ENCODE data around the gene NRXN3. TPM values are rescaled to one million over a fixed set of nuclear protein-coding genes. Genes with fewer than 3 reads are reported as not detected.

Gene NRXN3
- total and polyA plus RNA-seq, 8 donors: 0.53 to 2.5 (median 1.5) TPM

GRCh38 chr14:78968265-78968664 lies 798.1 kb downstream of the NRXN3 start:
- Histone ChIP-seq H3K27me3 (peaks cover 0 to 3% (median 0%) of the 10 kb centered on the region in 4 donors), H3K4me3 (no peak overlapping the region), H3K4me1 (no peaks in the 10 kb centered on the region), H3K9me3 (no peaks in the 10 kb centered on the region), H3K36me3 (no peaks in the 10 kb centered on the region), H3K27ac (no peak overlapping the region)
- DNase-seq (no peak), FAIRE-seq (no peak), ATAC-seq (no peak)
- TF ChIP-seq, protein P1, sequence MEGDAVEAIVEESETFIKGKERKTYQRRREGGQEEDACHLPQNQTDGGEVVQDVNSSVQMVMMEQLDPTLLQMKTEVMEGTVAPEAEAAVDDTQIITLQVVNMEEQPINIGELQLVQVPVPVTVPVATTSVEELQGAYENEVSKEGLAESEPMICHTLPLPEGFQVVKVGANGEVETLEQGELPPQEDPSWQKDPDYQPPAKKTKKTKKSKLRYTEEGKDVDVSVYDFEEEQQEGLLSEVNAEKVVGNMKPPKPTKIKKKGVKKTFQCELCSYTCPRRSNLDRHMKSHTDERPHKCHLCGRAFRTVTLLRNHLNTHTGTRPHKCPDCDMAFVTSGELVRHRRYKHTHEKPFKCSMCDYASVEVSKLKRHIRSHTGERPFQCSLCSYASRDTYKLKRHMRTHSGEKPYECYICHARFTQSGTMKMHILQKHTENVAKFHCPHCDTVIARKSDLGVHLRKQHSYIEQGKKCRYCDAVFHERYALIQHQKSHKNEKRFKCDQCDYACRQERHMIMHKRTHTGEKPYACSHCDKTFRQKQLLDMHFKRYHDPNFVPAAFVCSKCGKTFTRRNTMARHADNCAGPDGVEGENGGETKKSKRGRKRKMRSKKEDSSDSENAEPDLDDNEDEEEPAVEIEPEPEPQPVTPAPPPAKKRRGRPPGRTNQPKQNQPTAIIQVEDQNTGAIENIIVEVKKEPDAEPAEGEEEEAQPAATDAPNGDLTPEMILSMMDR (IDR thresholded peaks at IDR 0.05): no peak
- intact Hi-C loops (cut with DNase I): no loop called here
- WGBS, 2 donors: 62 to 74% methylated on average over 6 of the region's 6 CpGs

DNA sequence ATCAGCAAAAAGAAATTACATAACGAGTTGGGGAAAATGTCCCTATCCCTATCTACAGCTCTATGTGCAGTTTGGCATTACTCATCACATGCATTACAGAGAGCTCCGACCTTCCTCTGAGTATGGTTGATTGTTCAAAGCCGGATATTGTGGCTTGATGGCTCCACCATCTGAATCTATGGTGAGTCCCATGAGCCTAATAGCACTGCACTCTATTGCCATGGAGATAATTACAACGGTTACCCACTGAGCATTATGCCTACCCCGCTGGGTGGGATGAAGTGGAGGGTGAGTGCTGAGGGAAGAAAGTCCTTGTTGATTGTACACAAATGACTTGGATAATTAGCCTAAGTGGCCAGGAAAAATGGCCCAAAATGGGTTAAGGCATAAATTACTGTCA lies 800.5 kb downstream of the NRXN3 start:
- FAIRE-seq: no peak
- no peak for DNase-seq
- intact Hi-C loops (cut with DNase I): no loop called here
- Histone ChIP-seq H3K9me3 (no peaks in the 10 kb centered on the region), H3K27ac (no peak overlapping the region), H3K27me3 (peaks cover 0 to 3% (median 0%) of the 10 kb centered on the region in 4 donors), H3K36me3 (no peaks in the 10 kb centered on the region), H3K4me3 (no peak overlapping the region), H3K4me1 (no peaks in the 10 kb centered on the region)
- TF ChIP-seq, protein P1 (IDR thresholded peaks at IDR 0.05): no peak
- WGBS, 2 donors: 70 to 81% methylated on average over 5 of the region's 5 CpGs
- ATAC-seq: no peak

GRCh38 chr14:78972440-78972839 lies 802.3 kb downstream of the NRXN3 start:
- no peaks in the 10 kb centered on the region for H3K4me1 ChIP-seq
- 74 to 84% methylated on average over 9 of the region's 9 CpGs for WGBS, 2 donors
- DNase-seq (no peak), FAIRE-seq (no peak), ATAC-seq (no peak)
- TF ChIP-seq, protein P1 (IDR thresholded peaks at IDR 0.05): no peak
- no peaks in the 10 kb centered on the region for H3K9me3 ChIP-seq
- H3K36me3 ChIP-seq: no peaks in the 10 kb centered on the region
- intact Hi-C loops (cut with DNase I): no loop called here
- H3K4me3 ChIP-seq: no peak overlapping the region
- peaks cover 0 to 3% (median 0%) of the 10 kb centered on the region in 4 donors for H3K27me3 ChIP-seq
- H3K27ac ChIP-seq: no peak overlapping the region

DNA sequence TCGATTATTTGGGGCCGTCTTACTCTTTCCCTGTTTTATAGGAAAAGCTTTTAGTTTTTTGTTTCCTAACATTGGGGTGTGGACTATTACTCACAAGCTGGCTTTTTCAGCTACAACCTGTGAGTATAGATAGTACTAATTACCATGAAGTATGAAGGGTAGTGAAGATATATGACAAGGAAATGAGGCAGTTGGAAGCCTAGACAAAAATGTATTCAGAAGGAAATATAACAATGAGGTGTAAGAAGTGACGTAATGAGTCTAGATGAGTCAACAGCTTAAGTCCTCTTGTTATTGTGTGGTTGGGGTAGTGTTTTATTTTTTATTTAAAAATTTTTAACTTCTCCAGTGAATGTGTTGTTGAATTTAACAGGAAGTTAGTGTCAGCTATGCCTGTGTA lies 804.5 kb downstream of the NRXN3 start:
- no peak for FAIRE-seq
- intact Hi-C loops (cut with DNase I): no loop called here
- ATAC-seq: no peak

GRCh38 chr14:78975734-78976133 lies 805.6 kb downstream of the NRXN3 start:
- intact Hi-C loops (cut with DNase I): no loop called here
- ATAC-seq (no peak), DNase-seq (no peak), FAIRE-seq (no peak)
- TF ChIP-seq, protein P1 (IDR thresholded peaks at IDR 0.05): no peak
- no peaks in the 10 kb centered on the region for H3K4me1 ChIP-seq
- H3K4me3 ChIP-seq: no peak overlapping the region
- no peaks in the 10 kb centered on the region for H3K9me3 ChIP-seq
- H3K27me3 ChIP-seq: no peaks in the 10 kb centered on the region
- no peak overlapping the region for H3K27ac ChIP-seq
- no peaks in the 10 kb centered on the region for H3K36me3 ChIP-seq
- WGBS, 2 donors: 8 to 15% methylated on average over 3 of the region's 3 CpGs

More for the DNA sequence above, 804.5 kb downstream of the NRXN3 start:
- Histone ChIP-seq H3K27ac (no peak overlapping the region), H3K4me1 (no peaks in the 10 kb centered on the region), H3K27me3 (peaks cover 0 to 3% (median 0%) of the 10 kb centered on the region in 4 donors), H3K36me3 (no peaks in the 10 kb centered on the region), H3K4me3 (no peak overlapping the region), H3K9me3 (no peaks in the 10 kb centered on the region)
- TF ChIP-seq, protein P1 (IDR thresholded peaks at IDR 0.05): no peak
- WGBS, 2 donors: 56 to 74% methylated on average over 3 of the region's 3 CpGs
- no peak for DNase-seq

All from pancreas (tissue), 10 donors.